ENCODE results near the gene KANSL1.

GRCh38 chr17:46020023-46020761, 173.0 kb downstream of the KANSL1 start:
- TF ChIP-seq ZFP30 (CRISPR knock-in tag; IDR thresholded peaks at IDR 0.05; ENCODE audit: borderline replicate concordance) (no peak), E2F6 (IDR thresholded peaks at IDR 0.05; ENCODE audit: borderline replicate concordance in 1 of 2, extremely low read depth in 1 of 2, insufficient read depth in 1 of 2, insufficient read length in 1 of 2, low read depth in 1 of 2, low read length in 1 of 2, poor library complexity in 1 of 2, severe bottlenecking in 1 of 2) (no peak)

All from K562 (cell line).